IMR-90 (cell line): ENCODE measurements around the gene SPACA5. TPM values are rescaled to one million over a fixed set of nuclear protein-coding genes. Genes with fewer than 3 reads are reported as not detected.
"Not testable (repeated sequence)": the region's sequence is repeated elsewhere in the genome, so short reads cannot be mapped to it uniquely, and the experiment has no call there.

ENCODE experiments used
- ATAC-seq: fragments of 200-7000 bp; cut with Tn5 transposase; 2 replicates; pipeline ENCODE4 v1.9.1; 2020; ENCODE audit warnings: low read depth, mild to moderate bottlenecking, moderate library complexity
- BruUV-seq: library from RNA; stranded (reverse); fragments of 400-500 nt; replicated peaks from 2 replicates; lab custom pipeline; 2021; lab: Mats Ljungman, UMichigan
- CTCF ChIA-PET: fragments of 300-600 bp; formaldehyde crosslinking; extraction: SDS; loops from one replicate; lab custom pipeline; 2021; ENCODE audit warnings: antibody characterized with exemption; lab: Yijun Ruan, JAX
- POLR2A ChIA-PET: fragments of 300-600 bp; sonication (Branson Sonifier 250); formaldehyde crosslinking; loops from one replicate; lab custom pipeline; 2022; ENCODE audit warnings: antibody characterized with exemption; ENCODE audit not compliant: unreplicated experiment; lab: Charles Lee
- DNase-seq: peaks from one replicate; pipeline ENCODE4 v3.0.0; 2013
- H2AFZ ChIP-seq: replicated peaks from 2 replicates; pipeline ENCODE3; 2013; ENCODE audit warnings: low read length, mild to moderate bottlenecking; ENCODE audit not compliant: poor library complexity
- H2AK5ac ChIP-seq: 2 replicates; pipeline ENCODE4 v1.6.1; 2013; ENCODE audit warnings: low read depth, low read length, inconsistent platforms
- H2AK9ac ChIP-seq: replicated peaks from 2 replicates; pipeline ENCODE3; 2013; ENCODE audit warnings: mild to moderate bottlenecking, low read depth, low read length, moderate library complexity; ENCODE audit not compliant: poor library complexity
- H2BK120ac ChIP-seq: 2 replicates; pipeline ENCODE4 v1.6.1; 2013; ENCODE audit warnings: low read depth, low read length, inconsistent platforms
- H2BK15ac ChIP-seq: 3 replicates; pipeline ENCODE4 v1.6.1; 2013; ENCODE audit warnings: low read depth, low read length, inconsistent platforms
- H2BK20ac ChIP-seq: 2 replicates; pipeline ENCODE4 v1.6.1; 2013; ENCODE audit warnings: low read depth, mild to moderate bottlenecking, inconsistent platforms, low read length, moderate library complexity
- H2BK5ac ChIP-seq: 2 replicates; pipeline ENCODE4 v1.6.1; 2013; ENCODE audit warnings: mild to moderate bottlenecking, low read depth, low read length, inconsistent platforms; ENCODE audit not compliant: poor library complexity, severe bottlenecking
- H3K14ac ChIP-seq: replicated peaks from 2 replicates; pipeline ENCODE4 v1.6.1; 2013; ENCODE audit warnings: low read depth, low read length, inconsistent platforms
- H3K18ac ChIP-seq: 2 replicates; pipeline ENCODE4 v1.6.1; 2013; ENCODE audit warnings: low read depth, low read length, control low read depth
- H3K23ac ChIP-seq: 2 replicates; pipeline ENCODE4 v1.6.1; 2013; ENCODE audit warnings: low read depth, low read length, inconsistent platforms
- H3K27ac ChIP-seq: 2 replicates; pipeline ENCODE4 v1.5.1; 2013; ENCODE audit warnings: mild to moderate bottlenecking, control low read depth, low read length; ENCODE audit not compliant: insufficient read depth
- H3K27me3 ChIP-seq: 2 replicates; pipeline ENCODE4 v1.6.1; 2013; ENCODE audit warnings: low read length; ENCODE audit not compliant: control insufficient read depth, insufficient read depth
- H3K36me3 ChIP-seq: 2 replicates; pipeline ENCODE4 v1.6.1; 2013; ENCODE audit warnings: low read length, mixed read lengths; ENCODE audit not compliant: control insufficient read depth, insufficient read depth
- H3K4ac ChIP-seq: 2 replicates; pipeline ENCODE4 v1.6.1; 2013; ENCODE audit warnings: low read depth, low read length, inconsistent platforms
- H3K4me1 ChIP-seq: 2 replicates; pipeline ENCODE4 v1.6.1; 2013; ENCODE audit warnings: low read length, mixed read lengths; ENCODE audit not compliant: control insufficient read depth, insufficient read depth
- H3K4me2 ChIP-seq: 2 replicates; pipeline ENCODE4 v1.6.1; 2013; ENCODE audit warnings: low read depth, mild to moderate bottlenecking, control low read depth, low read length, moderate library complexity
- H3K4me3 ChIP-seq: 2 replicates; pipeline ENCODE4 v1.5.1; 2013; ENCODE audit warnings: low read depth, mild to moderate bottlenecking, control low read depth, low read length, moderate library complexity; ENCODE audit not compliant: insufficient read depth
- H3K56ac ChIP-seq: 2 replicates; pipeline ENCODE4 v1.6.1; 2013; ENCODE audit warnings: low read length, inconsistent platforms; ENCODE audit not compliant: insufficient read depth; ENCODE audit errors: extremely low read depth
- H3K79me1 ChIP-seq, 2 experiments: 2 replicates each; pipeline ENCODE4 v1.6.1; 2013; ENCODE audit warnings: low read length in 2 of 2, inconsistent platforms in 1 of 2, low read depth in 1 of 2
- H3K9ac ChIP-seq: 2 replicates; pipeline ENCODE4 v1.6.1; 2013; ENCODE audit warnings: low read depth, low read length, control low read depth
- H3K9me1 ChIP-seq: 2 replicates; pipeline ENCODE4 v1.6.1; 2013; ENCODE audit warnings: low read length, inconsistent platforms; ENCODE audit not compliant: insufficient read depth
- H3K9me3 ChIP-seq: 2 replicates; pipeline ENCODE4 v1.6.1; 2013; ENCODE audit warnings: low read length; ENCODE audit not compliant: control insufficient read depth, insufficient read depth
- H4K20me1 ChIP-seq: 2 replicates; pipeline ENCODE4 v1.6.1; 2013; ENCODE audit warnings: low read length, inconsistent platforms; ENCODE audit not compliant: insufficient read depth
- H4K5ac ChIP-seq: 2 replicates; pipeline ENCODE4 v1.6.1; 2013; ENCODE audit warnings: mild to moderate bottlenecking, low read depth, low read length, control low read depth
- H4K8ac ChIP-seq, 2 experiments: 2 replicates each; pipeline ENCODE4 v1.6.1; 2013; ENCODE audit warnings: low read depth in 2 of 2, low read length in 2 of 2, control low read depth in 1 of 2, inconsistent platforms in 1 of 2
- H4K91ac ChIP-seq: 2 replicates; pipeline ENCODE4 v1.6.1; 2013; ENCODE audit warnings: low read depth, low read length, inconsistent platforms; ENCODE audit not compliant: insufficient read depth
- WGBS, 2 experiments: methylation state at CpG; one replicate each; pipeline versions ENCODE4 v1.1.5 to v1.1.7; 2013; ENCODE audit warnings: missing lambda C conversion rate in 2 of 2; ENCODE audit not compliant: insufficient read length in 1 of 2; ENCODE audit errors: extremely low coverage in 2 of 2; 5-methylcytosine and 5-hydroxymethylcytosine counted together
- dilution Hi-C: fragments of 300-500 bp; cut with HindIII; formaldehyde crosslinking; loops from one replicate; pipeline ENCODE4 v1.14.3; 2018; ENCODE audit warnings: low sequenced_read_pairs; ENCODE audit not compliant: unreplicated experiment
- in situ Hi-C: fragments of 300-500 bp; cut with MboI; formaldehyde crosslinking; loops from 3 replicates; pipeline ENCODE4 v1.14.3; 2019; ENCODE audit warnings: low sequenced_read_pairs, inconsistent platforms, mixed read lengths
- intact Hi-C: fragments of 100-400 bp; cut with micrococcal nuclease; formaldehyde crosslinking; loops from 2 replicates; pipeline ENCODE4 v1.10.0; 2022
- polyA plus RNA-seq, 3 experiments: library from polyadenylated mRNA; depleted of rRNA; stranded (reverse); fragments of >200 nt; gene quantifications; 2 replicates each; pipeline ENCODE4 v1.2.3, GENCODE V29; 2012; ENCODE audit warnings: low replicate concordance in 1 of 3
- total RNA-seq: library from RNA; depleted of rRNA; stranded (reverse); fragments of >200 nt; gene quantifications from 2 replicates; pipeline ENCODE4 v1.2.3, GENCODE V29; 2012

Gene SPACA5
- total and polyA plus RNA-seq, 2 of the 4 experiments (the other 2 are of a cell fraction) = not detected

GRCh38 chrX:47961830-47962229, 45.0 kb upstream of the SPACA5 start:
- H2BK20ac ChIP-seq, H3K9me1 ChIP-seq, H3K4me1 ChIP-seq, H3K36me3 ChIP-seq, BruUV-seq, H4K5ac ChIP-seq, H3K18ac ChIP-seq, dilution Hi-C loops, H3K9ac ChIP-seq, H3K23ac ChIP-seq, H2BK15ac ChIP-seq, H2AFZ ChIP-seq, H2AK5ac ChIP-seq, H3K14ac ChIP-seq, in situ Hi-C loops, CTCF ChIA-PET, H4K20me1 ChIP-seq, H3K56ac ChIP-seq, intact Hi-C loops, H2BK120ac ChIP-seq, H3K27me3 ChIP-seq, POLR2A ChIA-PET, H3K79me1 ChIP-seq, H2BK5ac ChIP-seq, H3K4me3 ChIP-seq, H4K91ac ChIP-seq, H4K8ac ChIP-seq, H2AK9ac ChIP-seq, H3K4ac ChIP-seq, H3K4me2 ChIP-seq, ATAC-seq, H3K27ac ChIP-seq, DNase-seq: not testable (repeated sequence)
- WGBS, 2 experiments = 47% methylated on average over 3 of the region's 6 CpGs; no CpG with 5 or more reads in 1 of the 2 experiments
- peaks cover 17% of the 10 kb centered on the region for H3K9me3 ChIP-seq

DNA sequence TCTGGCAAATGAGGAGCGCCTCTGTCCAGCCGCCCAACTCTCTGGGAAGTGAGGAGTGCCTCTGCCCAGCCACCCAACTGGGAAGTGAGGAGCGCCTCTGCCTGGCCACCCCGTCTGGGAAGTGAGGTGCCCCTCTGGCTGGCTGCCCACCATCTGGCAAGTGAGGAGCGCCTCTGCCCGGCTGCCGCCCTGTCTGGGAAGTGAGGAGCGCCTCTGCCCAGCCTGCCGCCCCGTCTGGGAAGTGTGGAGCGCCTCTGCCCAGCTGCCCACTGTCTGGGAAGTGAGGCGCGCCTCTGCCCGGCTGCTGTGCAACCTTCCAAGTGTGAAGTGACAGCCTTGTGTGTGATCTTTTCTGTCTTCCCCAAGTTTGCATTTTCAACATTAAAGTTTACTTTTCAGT, 41.3 kb upstream of the SPACA5 start:
- H2BK15ac ChIP-seq, H2BK120ac ChIP-seq, POLR2A ChIA-PET, H4K20me1 ChIP-seq, BruUV-seq, H3K27ac ChIP-seq, H3K36me3 ChIP-seq, H4K91ac ChIP-seq, H2AK9ac ChIP-seq, H2BK5ac ChIP-seq, H3K4me2 ChIP-seq, H3K4ac ChIP-seq, H3K9me1 ChIP-seq, dilution Hi-C loops, H3K9ac ChIP-seq, H3K56ac ChIP-seq, H3K23ac ChIP-seq, H4K5ac ChIP-seq, intact Hi-C loops, H2AK5ac ChIP-seq, H3K14ac ChIP-seq, H3K4me1 ChIP-seq, in situ Hi-C loops, H3K27me3 ChIP-seq, H3K4me3 ChIP-seq, H3K79me1 ChIP-seq, H3K18ac ChIP-seq, H2AFZ ChIP-seq, DNase-seq, CTCF ChIA-PET, H4K8ac ChIP-seq, H2BK20ac ChIP-seq, ATAC-seq: not testable (repeated sequence)
- H3K9me3 ChIP-seq = peaks cover 25% of the 10 kb centered on the region
- WGBS, 2 experiments = 60% methylated on average over 2 of the region's 14 CpGs; no CpG with 5 or more reads in 1 of the 2 experiments
